ENCODE data around the gene CLSTN2.

Gene CLSTN2

DNA sequence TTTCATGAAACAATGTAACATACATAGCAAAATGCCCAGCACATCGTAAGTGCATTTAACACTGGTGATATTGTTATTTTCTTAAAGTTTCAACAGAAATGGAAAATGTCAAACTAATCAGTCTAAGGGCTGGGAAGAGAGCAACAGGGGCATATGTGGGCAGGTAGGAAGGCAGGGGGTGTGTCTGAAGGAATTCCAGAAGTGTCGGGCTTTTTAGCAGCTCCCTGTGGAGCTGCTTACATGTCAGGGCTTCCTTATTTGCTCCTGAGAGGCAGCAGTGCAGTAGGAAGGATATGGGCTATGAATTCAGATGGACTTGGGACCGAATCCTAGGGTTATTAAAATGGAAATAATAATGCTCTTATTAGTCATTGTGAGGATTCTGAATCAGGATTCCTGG, 311.6 kb downstream of the CLSTN2 start:
- DNase-seq: no peak

DNA sequence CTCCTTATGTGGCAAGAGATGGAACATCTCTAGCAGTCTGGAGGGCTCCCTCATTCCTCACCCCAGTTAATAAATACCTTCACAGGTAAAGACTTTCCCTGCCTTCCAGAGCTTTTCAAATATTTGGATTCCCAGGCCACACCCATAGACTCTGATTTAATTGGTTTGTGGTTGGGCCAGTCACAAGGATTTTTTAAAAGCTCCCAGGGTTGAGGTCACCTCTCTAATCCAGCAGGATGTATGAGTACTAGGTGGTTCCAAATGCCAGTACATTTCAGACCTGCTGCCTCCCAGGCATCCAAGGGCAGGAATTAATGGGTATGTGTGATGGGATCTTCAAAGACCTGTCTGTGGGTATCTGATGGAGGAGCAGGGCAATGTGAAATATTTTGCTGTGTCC, 312.8 kb downstream of the CLSTN2 start:
- no peak for DNase-seq

DNA sequence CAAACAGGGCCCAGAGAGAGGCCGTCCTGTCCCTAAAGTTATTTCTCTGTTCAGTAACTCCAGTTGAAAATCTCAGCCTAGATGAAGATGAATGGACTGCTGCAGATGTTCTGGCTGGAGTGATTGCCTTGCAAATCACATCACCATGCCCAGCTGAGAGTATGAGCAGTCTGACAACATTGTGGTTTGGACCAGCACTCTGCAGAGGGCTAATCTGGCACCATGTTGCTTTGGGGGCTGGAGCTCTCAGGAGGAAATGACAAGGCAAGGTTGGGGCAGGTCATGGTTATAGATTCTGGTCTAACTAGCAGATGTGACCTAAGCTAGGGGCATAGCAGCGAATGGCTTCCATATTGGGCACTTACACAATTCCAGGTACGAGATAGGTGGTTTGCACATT, 314.2 kb downstream of the CLSTN2 start:
- DNase-seq: no peak

DNA sequence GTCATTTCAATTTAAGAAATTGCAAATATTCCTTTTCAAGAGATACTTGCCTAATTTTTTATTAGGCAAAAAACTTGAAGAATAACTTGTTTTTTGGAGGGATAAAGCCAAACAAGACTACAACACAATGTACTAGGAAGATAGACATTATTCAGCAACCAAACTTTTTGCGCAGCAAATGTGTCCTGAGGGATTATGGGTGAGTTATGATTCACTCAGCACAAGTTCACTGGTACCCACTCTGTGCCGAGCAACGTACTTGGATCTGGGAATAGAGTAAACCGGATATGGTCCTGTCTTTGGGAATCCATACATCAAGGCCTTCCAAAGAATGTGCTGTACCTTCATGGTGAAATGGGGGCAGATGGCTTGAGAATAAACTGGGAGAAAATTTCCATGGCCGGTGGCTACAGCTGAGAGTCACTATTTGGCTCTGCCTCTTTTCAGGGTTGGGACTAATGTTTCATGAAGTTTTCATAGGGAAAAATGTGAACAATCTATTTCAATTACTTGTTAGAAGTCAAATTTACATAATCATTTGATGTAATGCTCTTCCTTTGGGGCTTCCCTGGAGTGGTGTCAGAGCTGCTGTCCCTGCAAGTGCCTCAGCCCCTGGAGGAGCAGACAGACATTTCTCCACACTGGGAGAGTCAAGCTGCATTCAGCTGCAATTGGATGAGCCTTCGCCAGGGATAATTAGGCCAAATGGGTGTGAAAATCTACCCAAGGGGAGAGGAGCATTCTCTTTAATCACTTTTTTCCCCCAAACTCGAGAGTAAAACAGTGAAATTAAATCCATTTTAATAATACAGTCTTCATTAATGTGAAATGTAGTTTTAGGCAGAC, 315.2 kb downstream of the CLSTN2 start:
- no peak for DNase-seq

DNA sequence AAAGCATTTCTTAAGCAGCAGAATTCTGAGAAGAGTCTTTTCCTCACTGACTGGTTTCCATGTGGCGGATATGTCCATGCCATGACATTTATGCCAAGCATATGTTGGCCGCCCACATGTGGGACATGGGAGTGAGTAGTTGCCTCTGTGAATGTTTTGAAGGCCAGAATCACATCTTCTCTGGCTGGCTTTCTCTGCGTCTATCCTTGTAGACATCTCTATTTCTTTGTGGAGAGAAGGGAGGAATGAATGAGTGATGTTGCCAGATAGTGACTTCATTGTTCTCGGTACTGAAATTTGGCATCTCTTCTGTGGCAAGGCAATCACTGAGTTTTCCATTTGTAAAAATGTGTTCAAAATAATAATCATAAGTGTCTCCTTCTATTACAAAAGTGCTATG, 316.0 kb downstream of the CLSTN2 start:
- DNase-seq: no peak

DNA sequence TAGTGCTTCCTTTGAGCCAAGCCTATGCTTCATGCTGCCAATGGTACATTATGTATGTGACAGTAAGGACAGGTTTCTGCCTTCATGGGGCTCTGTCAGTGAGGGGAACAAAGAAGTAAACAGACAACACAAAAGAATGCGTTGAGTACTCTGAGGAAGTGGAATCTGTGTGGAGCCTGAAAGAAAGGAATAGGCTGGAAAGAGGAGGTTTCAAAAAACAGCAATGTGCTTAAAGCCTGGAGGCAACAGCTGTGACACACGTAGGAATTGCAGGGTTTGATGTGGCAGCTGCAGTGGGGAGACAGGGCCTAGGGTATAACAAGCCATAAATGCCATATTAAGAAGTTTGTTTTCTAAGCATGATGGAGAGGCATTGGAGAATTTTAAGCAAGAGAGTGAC, 316.7 kb downstream of the CLSTN2 start:
- DNase-seq: no peak

DNA sequence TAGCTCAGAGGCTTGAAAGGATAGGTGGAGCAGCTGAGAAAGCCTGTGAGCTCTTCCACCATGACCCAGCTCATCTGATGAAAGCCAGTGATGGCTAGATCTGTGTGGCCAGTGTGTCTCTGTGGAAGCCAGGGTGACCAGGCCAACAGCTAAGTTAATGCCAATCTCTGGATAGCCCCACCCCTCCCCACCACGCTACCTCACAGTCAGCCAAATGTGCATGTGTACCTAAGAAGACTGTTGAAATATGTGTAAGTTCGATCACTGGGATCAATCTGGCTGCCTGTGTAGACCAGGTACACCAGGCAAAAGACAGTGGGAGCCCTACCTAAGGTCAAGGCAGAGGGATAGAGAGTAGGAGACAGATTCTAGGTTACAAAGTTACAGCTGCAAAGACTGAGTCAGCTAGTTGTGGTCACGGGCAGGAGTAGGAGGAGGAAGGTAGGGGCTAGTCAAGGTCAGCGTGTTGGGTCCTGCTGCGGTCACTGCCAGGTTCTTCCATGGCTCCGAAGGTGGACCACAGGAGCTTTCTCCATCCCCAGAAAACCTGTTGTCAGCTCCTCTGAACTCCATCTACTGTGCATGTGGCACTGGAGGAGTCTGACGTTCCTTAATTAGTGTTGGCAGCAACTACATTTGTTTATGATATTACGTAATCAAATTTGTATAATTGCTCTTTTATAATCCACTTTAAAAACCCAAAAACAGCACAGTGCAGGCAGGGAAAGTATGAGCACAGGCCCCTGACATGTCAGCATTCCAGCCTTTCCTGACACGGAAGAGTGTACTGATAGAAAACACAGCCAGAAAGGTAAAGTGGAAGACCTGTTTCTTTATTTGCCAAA, 318.0 kb downstream of the CLSTN2 start:
- no peak for DNase-seq

DNA sequence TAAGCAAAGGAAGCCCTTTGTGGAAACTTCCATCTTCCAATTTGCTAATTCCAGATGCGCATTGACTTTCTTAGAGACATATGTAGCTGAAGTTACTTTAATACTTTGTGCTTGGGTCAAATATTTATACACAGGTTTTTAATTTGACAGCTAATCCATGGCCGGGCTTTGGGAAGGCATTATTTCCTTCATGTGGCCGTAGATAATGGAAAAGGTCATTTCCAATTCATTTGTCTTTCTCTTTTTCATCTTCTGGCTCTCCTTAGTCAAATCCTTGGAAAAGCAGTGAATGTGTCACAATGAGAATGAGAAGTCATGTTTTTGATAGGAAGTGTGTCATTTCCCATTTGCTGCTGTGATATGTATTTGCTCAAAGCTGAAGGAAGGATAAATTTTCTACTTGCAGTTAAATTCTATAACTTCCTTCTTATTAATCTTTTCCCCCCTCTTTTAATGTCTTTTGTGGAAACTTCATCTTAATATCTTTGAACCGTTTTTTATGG, 323.3 kb downstream of the CLSTN2 start:
- no peak for DNase-seq

DNA sequence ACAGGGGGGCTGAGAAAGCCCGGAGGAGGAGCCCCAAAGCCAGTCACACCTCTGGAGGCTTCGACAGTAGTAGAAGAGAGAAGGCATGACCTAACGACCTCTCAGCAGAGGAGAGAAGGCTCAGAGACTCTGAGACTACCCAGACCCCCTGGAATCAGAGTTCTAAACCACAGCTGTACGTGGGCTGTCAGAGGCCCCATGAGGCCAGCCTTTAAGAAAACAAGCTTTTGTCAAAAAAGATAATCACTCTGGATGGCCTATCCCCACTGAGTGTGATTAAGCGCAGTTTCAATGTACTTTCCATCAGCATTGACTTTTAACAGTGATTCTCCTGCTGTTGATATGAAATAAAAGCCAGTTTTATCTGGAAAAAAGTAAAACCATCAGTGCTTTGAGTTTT, 330.3 kb downstream of the CLSTN2 start:
- no peak for DNase-seq

DNA sequence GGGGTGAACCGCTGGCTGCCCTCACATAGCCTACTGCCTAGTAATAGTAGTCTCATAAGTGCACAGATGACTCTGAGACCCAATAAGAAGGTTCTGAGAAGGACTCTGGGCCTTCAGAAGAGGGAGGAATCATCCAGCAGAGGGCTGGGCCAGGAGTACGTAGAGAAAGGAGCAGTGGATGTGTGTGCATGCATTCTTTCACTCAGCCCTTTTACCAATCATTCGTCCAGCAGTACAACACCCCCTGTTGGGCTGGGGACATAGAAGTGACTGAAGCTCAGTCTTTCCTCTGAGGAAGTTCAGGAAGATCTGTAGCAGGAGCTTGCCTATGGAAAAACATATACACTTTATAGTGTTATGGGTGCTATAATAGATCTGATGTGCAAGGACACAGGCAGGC, 333.1 kb downstream of the CLSTN2 start:
- no peak for DNase-seq

DNA sequence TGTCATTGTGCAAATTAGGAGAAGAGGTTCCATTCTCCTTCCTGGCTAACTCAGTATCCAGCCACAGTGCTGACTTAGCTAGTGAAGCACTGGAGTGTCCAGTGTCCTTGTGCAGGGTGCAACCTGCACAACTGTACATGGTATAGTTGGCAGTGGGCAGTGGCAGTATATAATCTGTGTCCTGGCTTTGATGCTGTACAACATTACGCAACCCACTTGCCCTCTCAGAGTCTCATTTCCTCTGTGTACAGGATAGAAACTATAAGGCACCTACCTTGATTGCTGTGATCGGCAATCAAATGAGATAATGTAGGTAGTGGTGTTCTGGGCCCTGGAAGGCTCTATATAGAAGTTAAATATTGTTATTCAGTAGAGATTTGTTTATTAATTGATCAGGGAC, 333.6 kb downstream of the CLSTN2 start:
- DNase-seq: no peak

DNA sequence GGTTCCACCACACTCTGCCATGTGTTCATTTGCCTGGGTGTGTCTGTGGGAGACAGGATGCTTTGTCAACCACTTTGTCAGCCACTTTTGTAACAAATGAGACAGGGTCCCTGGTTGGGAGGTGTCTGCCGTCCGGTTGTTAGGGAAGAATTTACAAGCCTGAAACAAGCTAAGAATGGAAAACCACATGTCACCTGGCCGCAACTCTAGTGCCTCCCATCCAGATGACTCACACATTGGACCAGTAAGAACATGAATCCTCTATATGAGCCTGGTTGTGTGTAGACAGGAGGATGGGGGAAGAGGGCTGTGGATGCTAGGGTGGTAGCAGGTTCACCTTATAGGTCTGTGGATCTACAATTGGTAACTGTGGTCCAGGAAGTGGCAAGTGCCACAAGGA, 335.3 kb downstream of the CLSTN2 start:
- DNase-seq: no peak

DNA sequence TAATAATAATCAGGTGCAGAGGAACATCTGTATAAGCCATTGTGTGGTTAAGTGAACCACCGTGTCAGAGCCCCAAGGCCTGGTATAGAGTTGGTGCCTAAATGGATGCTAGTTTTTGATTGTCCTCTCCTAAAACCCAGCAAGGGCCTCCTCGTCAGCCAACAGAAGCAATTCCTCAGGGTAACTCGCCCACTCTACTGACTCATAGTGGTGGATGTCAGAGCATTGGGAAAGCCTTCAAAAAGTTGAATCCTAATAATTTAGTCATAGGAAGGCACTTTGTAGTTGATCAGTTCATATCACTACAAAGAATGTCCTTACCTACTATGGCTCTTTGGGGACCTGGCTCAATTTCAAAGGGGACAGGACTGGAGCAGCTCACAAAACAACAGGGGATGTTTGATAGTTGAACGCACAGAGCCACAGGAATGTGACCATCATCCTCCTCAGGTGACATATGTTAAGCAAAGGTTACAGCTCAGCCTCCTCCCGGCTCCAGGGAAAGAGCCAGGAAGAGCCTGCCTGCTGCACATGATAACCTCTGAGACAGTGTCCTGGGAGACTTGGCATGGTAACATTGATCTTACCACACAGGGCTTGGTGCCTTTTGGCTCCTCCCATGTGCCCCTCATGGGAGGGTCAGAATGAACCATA, 338.7 kb downstream of the CLSTN2 start:
- no peak for DNase-seq

DNA sequence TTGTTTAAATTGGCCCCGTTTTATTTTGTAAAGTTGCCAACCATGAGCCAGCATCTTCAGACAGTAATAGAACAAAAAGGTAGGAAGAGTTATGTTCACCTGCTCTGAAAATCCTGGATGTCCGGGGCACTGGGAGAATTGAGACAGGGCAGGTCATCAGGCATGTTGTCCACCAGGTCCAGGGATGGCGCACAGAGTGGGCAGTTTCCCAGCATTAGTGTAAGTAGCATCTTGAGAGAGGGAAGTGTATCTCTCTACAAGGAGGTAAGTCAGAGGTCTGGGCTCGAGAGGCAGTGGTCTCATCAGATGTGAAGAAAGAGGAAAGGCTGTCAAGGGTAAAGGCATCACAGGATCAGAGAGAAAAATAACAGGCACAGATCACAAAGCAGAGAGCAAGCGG, 339.4 kb downstream of the CLSTN2 start:
- DNase-seq: no peak

DNA sequence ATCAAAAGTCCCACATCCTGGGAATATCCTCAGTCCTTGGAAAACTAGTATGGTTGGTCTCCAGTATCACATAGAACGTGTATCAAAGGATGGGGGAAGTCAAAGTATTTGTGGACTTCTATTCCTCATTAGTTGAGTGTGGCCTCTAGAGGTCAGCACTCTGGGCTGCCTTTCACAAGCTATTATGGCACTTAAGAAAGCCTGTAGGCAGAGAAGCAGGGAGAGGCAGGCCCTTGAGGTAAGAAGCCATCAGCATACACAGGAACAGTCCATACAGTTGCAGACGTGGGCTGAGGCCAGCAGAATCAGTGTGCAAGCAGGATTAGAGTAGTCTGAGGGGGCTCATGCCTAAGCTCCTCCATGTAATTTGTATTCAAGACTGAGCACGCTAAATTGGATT, 341.7 kb downstream of the CLSTN2 start:
- DNase-seq: peak; percentile 20

DNA sequence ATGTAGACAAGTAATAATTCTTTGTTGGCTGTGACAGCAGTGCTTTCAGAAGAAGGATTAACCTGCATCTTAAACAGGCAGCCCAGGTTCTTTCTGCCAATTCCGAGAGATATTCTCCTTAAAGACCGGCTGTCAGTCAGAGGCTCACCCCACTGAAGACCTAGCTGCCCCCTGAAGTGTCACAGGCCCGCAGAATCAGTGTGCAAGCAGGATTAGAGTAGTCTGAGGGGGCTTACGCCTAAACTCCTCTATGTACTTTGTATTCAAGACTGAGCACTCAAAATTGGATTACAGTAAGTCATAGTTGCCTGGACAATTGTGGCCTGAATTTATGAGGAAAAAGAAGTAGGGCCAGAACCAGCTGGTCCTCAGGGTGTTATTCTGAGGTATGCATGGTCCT, 342.9 kb downstream of the CLSTN2 start:
- no peak for DNase-seq

DNA sequence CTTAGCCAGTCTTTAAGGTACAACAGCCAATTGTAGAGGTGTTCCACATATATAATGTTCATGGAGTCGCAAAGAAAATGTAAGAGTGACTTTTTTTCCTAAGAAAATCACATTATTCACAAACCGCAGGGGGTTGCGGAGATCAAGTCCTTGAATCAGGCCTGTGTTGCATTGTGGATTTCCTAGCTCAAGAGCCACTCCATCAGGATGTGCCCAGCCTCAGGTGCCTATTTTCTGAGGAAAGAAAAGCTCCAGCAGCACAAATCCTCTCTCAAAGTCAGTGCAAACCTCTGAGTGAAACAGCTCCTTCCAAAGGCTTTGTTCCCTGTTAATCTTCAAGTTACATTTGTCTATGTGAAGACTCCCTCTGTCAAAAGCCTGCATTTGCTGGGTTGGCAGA, 349.4 kb downstream of the CLSTN2 start:
- DNase-seq: no peak

DNA sequence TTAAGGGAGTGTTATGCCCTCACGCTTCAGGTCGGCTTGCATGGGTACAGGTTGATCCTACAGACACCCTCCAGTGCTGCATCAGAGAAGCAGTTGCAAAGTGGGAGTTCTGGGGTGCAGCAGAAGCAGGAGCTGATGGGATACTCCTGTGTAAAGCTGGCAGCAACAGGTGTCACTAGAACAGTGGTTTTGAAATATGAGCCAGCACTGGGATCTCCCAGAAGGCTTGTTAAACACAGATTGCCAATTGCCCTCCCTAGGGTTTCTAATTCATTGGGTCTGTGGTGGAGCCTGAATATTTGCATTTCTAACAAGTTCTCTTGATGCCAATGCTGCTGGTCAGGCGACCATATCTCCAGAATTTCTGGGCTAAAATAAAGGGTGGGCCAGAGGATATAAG, 350.4 kb downstream of the CLSTN2 start:
- DNase-seq: peak; percentile 11

DNA sequence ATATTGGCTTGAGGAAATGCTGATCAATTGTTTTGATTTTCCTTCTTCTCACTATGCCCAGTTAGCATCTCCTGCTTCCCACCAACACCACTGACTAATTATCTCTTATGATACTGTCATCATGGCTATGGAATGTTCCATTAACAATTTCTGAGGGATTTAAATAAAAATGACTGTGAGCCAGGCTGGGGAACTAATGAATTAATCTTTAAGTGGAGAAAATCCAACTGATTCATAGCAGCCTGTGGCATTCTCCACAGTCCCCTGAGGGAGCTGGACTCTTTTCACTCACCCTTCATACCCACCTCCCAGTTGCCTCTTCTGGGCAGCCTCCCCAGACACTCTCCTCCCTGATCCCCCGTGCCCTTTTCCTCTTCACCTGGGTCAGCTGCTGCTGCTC, 353.6 kb downstream of the CLSTN2 start:
- no peak for DNase-seq

DNA sequence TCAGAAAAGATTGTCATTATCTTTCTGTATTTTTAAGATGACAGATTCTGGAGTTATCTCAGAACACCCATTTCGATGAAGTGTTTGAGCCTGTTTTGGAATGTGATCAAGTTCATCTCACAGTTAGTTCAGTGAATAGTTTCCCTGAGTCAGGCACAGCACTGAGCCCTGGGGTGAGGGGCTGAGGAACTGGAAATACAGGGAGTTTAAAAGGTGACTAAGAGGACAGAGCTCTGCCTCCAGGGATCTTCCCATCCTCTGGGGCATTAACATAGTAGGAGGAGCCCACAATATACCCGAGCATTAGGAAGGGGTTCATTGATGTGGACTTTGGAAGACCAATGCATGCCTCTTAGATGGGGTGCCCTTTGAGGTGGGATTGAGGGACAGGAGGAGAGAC, 355.1 kb downstream of the CLSTN2 start:
- no peak for DNase-seq

DNA sequence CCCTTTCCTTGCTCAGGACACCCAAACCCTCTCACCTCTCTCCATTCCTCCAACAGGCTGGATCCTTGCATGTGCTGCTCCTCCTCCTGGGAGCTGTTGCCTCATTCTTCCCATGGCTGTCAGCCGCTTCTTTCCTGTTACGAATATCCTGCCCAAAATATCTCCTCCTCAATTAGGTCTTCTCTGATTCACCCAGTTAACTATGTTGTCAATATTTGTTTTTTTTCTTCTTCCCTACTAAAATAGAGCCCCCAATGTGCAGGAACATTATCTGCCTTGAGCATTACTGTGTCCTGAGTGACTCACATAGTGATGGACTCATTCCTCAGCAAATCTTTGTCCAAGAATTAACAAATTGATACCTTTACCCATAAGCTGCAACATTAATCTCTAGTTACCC, 357.2 kb downstream of the CLSTN2 start:
- DNase-seq: no peak

DNA sequence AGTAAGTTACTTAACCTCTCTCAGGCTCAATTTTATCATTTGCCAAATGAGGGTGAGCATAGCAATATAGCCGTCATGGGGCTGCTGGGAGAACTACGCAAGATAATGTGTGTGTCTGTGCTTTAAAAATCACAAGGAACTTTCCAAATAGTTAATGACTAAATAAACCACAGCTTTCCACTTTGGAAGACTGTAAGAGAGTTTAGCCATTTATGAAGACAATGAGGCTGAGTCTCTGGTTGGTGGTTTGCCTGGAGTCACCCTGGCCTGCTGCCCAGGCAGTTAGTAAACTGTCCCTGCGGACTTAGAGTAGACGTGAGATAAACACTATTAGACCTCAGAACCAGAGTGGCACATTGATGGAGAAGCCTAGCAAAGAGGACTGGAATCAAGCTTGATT, 357.7 kb downstream of the CLSTN2 start:
- DNase-seq: no peak

DNA sequence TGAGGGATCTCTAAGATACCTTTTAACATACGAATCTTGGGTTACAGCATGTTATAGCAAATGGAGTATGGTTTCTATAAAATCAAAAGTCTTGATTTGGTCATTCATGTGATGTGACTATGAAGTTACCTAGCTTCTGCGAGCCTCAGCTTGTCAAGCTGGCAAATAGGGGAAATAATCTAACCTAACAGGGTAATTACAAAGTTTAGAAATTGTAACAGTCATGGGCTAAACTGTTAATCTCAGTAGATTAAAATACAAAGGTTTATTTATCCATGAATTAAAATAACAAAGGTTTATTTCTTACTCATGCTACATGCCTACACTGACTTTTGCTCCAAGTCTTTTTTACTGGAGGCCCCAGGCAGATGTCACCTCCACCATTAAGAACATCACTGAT, 359.1 kb downstream of the CLSTN2 start:
- DNase-seq: no peak
